Iris pigment epithelial cell (primary cell): ENCODE results near the gene NTN5.

Source experiments
- DNase-seq: peaks from one replicate; pipeline ENCODE4 v3.0.0-alpha.2; 2011; ENCODE audit warnings: low read depth

NTN5 gene

GRCh38 chr19:48614436-48615230 lies 58.2 kb downstream of the NTN5 start, which contains the start of gene FAM83E:
TSS of gene FAM83E (minus strand) at chr19:48615076. CDS start at chr19:48613372, 1,704 bp downstream.
- no peak for DNase-seq

GRCh38 chr19:48613852-48614435 lies 58.9 kb downstream of the NTN5 start:
- DNase-seq: no peak

- DNase-seq: no peak
Measured at GRCh38 chr19:48613024-48613851, 59.6 kb downstream of the NTN5 start.

- DNase-seq: no peak
Measured at GRCh38 chr19:48611872-48612271, 60.9 kb downstream of the NTN5 start.
